Measurements from ENCODE around the gene PEX11B. TPM values are rescaled to one million over a fixed set of nuclear protein-coding genes. Genes with fewer than 3 reads are reported as not detected.

Gene PEX11B
- polyA plus RNA-seq, 1 donor, result 33.6 TPM

GRCh38 chr1:145952903-145953302 is 34.4 kb upstream of the PEX11B start:
- H3K9me3 ChIP-seq (ENCODE audit: control insufficient read depth, low read depth, low read length), result no peaks in the 10 kb centered on the region
- DNase-seq, result no peak
- no peak overlapping the region for H3K4me3 ChIP-seq (ENCODE audit: low read length)
- WGBS (ENCODE audit: insufficient coverage, low lambda C conversion rate), result no CpG with 5 or more reads among the region's 3 CpGs
- peaks cover 7% of the 10 kb centered on the region for H3K27me3 ChIP-seq (ENCODE audit: control insufficient read depth, insufficient read depth, low read length)
- H3K27ac ChIP-seq (ENCODE audit: low read length), result no peak overlapping the region
- H3K4me1 ChIP-seq (ENCODE audit: control insufficient read depth, insufficient read depth, low read length), result no peaks in the 10 kb centered on the region
- H3K36me3 ChIP-seq (ENCODE audit: control insufficient read depth, insufficient read depth, low read length), result no peaks in the 10 kb centered on the region

GRCh38 chr1:145951526-145951925 is 33.0 kb upstream of the PEX11B start:
- Histone ChIP-seq H3K27ac (ENCODE audit: low read length) (no peak overlapping the region), H3K4me1 (ENCODE audit: control insufficient read depth, insufficient read depth, low read length) (no peaks in the 10 kb centered on the region), H3K27me3 (ENCODE audit: control insufficient read depth, insufficient read depth, low read length) (peaks cover 4% of the 10 kb centered on the region), H3K4me3 (ENCODE audit: low read length) (no peak overlapping the region), H3K9me3 (ENCODE audit: control insufficient read depth, low read depth, low read length) (no peaks in the 10 kb centered on the region), H3K36me3 (ENCODE audit: control insufficient read depth, insufficient read depth, low read length) (peaks cover 2% of the 10 kb centered on the region)
- 100% methylated on average over 1 of the region's 1 CpG for WGBS (ENCODE audit: insufficient coverage, low lambda C conversion rate)
- DNase-seq, result no peak

DNA sequence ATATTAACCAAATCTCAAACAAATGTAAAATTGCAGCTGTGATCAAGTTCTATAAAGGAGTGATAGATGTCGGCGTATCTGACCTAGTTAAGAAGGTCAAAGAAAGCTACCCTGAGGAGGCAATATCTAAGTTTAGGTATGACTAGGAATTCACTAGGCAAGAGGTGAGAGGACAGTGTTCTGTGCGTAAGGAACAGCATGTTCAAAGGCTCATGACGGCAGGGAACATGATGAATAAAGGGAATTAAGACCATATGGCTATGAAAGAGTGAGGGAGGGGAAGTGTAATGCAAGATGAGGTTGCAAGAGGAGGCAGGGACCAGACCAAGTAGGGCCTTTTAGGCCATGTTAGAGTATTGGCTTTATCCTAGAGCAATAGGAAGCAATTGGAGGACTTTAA is 30.7 kb upstream of the PEX11B start:
- H3K4me1 ChIP-seq (ENCODE audit: control insufficient read depth, insufficient read depth, low read length), result no peaks in the 10 kb centered on the region
- no peaks in the 10 kb centered on the region for H3K9me3 ChIP-seq (ENCODE audit: control insufficient read depth, low read depth, low read length)
- H3K4me3 ChIP-seq (ENCODE audit: low read length), result no peak overlapping the region
- no peaks in the 10 kb centered on the region for H3K27me3 ChIP-seq (ENCODE audit: control insufficient read depth, insufficient read depth, low read length)
- H3K36me3 ChIP-seq (ENCODE audit: control insufficient read depth, insufficient read depth, low read length), result peaks cover 2% of the 10 kb centered on the region
- no peak for DNase-seq
- 100% methylated on average over 2 of the region's 4 CpGs for WGBS (ENCODE audit: insufficient coverage, low lambda C conversion rate)
- H3K27ac ChIP-seq (ENCODE audit: low read length), result no peak overlapping the region

DNA sequence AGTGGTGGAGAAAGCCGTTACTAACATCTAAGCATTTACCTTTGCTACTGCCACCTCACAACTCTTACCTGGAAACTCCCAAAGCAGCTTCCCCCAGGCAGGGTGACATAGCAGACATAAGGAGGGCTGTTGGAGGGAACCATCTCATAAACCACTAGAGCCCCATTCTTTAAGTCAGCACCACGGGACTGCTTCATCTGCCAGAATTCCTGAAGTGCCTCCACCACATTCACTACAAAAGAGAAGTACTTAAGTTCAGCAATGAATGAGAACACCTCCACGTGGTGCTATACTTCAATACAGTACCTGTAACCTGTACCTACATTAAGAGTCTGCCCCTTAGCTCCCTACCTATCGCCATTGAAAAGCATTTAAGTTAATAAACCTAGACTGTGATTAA is 29.0 kb upstream of the PEX11B start:
- DNase-seq, result no peak
- no peaks in the 10 kb centered on the region for H3K9me3 ChIP-seq (ENCODE audit: control insufficient read depth, low read depth, low read length)
- H3K36me3 ChIP-seq (ENCODE audit: control insufficient read depth, insufficient read depth, low read length), result peaks cover 7% of the 10 kb centered on the region
- no peak overlapping the region for H3K4me3 ChIP-seq (ENCODE audit: low read length)
- no peak overlapping the region for H3K27ac ChIP-seq (ENCODE audit: low read length)
- no peaks in the 10 kb centered on the region for H3K27me3 ChIP-seq (ENCODE audit: control insufficient read depth, insufficient read depth, low read length)
- no CpG with 5 or more reads among the region's 4 CpGs for WGBS (ENCODE audit: insufficient coverage, low lambda C conversion rate)
- no peaks in the 10 kb centered on the region for H3K4me1 ChIP-seq (ENCODE audit: control insufficient read depth, insufficient read depth, low read length)

DNA sequence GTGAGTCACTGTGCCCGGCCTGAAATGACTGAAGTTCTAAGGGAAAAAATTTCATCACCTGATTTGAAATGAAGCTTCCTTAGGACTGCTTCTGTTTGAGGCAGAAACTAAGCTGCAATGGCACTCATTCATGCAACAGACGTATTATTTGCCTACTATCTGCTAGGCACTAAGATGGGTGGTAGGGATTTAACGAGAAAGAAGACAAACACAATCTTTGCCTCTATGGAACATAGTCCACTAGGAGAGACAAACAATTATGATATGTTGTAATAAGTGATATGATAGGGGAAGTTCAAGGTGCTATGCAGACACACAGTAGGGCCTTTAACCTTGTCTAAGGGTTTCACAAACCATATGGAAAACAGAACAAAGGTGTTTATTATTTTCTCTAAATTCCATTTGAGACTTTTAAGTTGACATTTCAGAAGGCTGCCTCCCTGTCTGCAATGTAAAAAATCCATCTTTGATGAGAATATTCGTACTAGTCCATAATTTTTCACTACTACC is 28.0 kb upstream of the PEX11B start:
- no CpG with 5 or more reads among the region's 4 CpGs for WGBS (ENCODE audit: insufficient coverage, low lambda C conversion rate)
- Histone ChIP-seq H3K27me3 (ENCODE audit: control insufficient read depth, insufficient read depth, low read length) (no peaks in the 10 kb centered on the region), H3K9me3 (ENCODE audit: control insufficient read depth, low read depth, low read length) (no peaks in the 10 kb centered on the region), H3K4me1 (ENCODE audit: control insufficient read depth, insufficient read depth, low read length) (no peaks in the 10 kb centered on the region), H3K27ac (ENCODE audit: low read length) (no peak overlapping the region), H3K36me3 (ENCODE audit: control insufficient read depth, insufficient read depth, low read length) (peaks cover 8% of the 10 kb centered on the region), H3K4me3 (ENCODE audit: low read length) (no peak overlapping the region)
- DNase-seq, result peak in 1 of 2 donors; percentile 58

DNA sequence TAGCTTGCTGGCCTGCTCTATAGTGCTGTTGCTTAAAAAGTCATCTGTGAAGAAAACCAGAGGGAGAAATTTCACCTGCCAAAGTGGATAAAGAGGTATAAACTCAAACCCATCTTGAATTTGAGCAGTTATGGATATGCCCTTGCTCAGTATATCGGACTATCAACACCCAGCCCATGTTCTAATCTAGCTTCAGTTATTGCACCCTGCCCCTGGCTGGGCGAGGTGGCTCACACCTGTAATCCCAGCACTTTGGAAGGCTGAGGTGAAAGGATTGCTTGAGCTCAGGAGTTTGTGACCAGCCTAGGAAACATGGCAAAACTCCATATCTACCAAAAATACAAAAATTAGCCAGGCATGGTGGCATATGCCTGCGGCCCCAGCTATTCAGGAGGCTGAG is 26.0 kb upstream of the PEX11B start:
- no peaks in the 10 kb centered on the region for H3K9me3 ChIP-seq (ENCODE audit: control insufficient read depth, low read depth, low read length)
- no CpG with 5 or more reads among the region's 3 CpGs for WGBS (ENCODE audit: insufficient coverage, low lambda C conversion rate)
- H3K36me3 ChIP-seq (ENCODE audit: control insufficient read depth, insufficient read depth, low read length), result peaks cover 8% of the 10 kb centered on the region
- no peak overlapping the region for H3K4me3 ChIP-seq (ENCODE audit: low read length)
- H3K4me1 ChIP-seq (ENCODE audit: control insufficient read depth, insufficient read depth, low read length), result no peaks in the 10 kb centered on the region
- no peak overlapping the region for H3K27ac ChIP-seq (ENCODE audit: low read length)
- DNase-seq, result no peak
- H3K27me3 ChIP-seq (ENCODE audit: control insufficient read depth, insufficient read depth, low read length), result no peaks in the 10 kb centered on the region

DNA sequence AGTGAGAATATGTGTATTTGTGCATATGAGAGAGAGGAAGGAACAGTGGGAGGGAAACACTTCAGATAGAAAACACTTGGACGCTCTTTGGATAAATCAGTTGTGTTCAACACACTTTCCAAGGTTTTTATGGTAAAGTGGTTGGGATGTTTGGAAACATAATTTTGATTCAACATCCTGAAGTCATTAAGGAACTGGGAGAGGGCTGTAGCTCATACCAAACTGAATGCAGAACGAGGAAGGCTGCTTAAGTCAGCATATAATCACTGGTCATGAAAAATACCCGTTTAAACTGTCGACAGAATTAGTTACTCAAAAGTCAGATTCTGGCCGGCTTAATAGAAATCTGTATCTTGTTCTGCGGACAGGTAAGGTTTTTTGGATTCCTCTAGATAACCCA is 24.4 kb upstream of the PEX11B start:
- no peak for DNase-seq
- Histone ChIP-seq H3K4me3 (ENCODE audit: low read length) (no peak overlapping the region), H3K27me3 (ENCODE audit: control insufficient read depth, insufficient read depth, low read length) (no peaks in the 10 kb centered on the region), H3K36me3 (ENCODE audit: control insufficient read depth, insufficient read depth, low read length) (peaks cover 8% of the 10 kb centered on the region), H3K27ac (ENCODE audit: low read length) (no peak overlapping the region), H3K4me1 (ENCODE audit: control insufficient read depth, insufficient read depth, low read length) (no peaks in the 10 kb centered on the region), H3K9me3 (ENCODE audit: control insufficient read depth, low read depth, low read length) (no peaks in the 10 kb centered on the region)
- 90% methylated on average over 2 of the region's 6 CpGs for WGBS (ENCODE audit: insufficient coverage, low lambda C conversion rate)

DNA sequence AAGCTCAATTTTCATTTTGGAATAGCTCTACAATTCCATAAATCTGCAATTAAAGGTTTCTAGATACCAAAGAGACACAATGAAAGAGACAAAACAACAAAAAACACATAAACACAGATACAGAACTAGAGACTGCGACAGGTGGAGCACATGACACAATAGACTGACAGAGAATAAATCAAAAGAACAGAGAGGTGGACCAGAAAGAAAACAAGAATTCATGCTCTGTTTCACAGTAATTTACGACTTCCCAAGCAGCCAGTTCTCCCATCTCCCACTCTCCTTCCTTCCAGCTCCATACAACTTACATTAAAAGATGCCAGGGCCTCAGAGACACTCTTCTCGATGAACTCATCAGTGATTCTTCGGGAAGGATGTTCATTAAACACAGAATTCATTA is 23.9 kb upstream of the PEX11B start:
- Histone ChIP-seq H3K4me1 (ENCODE audit: control insufficient read depth, insufficient read depth, low read length) (no peaks in the 10 kb centered on the region), H3K4me3 (ENCODE audit: low read length) (no peak overlapping the region), H3K9me3 (ENCODE audit: control insufficient read depth, low read depth, low read length) (no peaks in the 10 kb centered on the region), H3K27me3 (ENCODE audit: control insufficient read depth, insufficient read depth, low read length) (no peaks in the 10 kb centered on the region), H3K36me3 (ENCODE audit: control insufficient read depth, insufficient read depth, low read length) (peaks cover 8% of the 10 kb centered on the region), H3K27ac (ENCODE audit: low read length) (no peak overlapping the region)
- 83% methylated on average over 3 of the region's 4 CpGs for WGBS (ENCODE audit: insufficient coverage, low lambda C conversion rate)
- DNase-seq, result no peak

DNA sequence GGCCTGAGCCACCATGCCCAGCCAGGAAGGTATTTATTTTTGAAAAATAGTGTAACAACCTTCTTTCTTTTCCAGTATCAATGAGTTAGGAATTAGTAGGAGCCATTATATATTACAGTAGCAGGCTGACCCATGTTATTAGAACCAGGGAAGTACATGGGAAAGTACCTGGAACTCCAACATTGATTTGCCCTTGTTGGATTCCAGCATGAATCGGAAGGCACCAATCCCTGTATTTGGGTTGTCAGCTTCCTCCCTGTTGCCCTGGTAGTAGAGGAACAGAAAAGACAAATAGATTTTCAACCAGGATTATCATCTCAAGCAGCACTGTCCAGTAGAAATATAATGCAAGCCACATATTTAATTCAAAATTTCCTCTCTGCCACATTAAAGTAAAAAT is 18.9 kb upstream of the PEX11B start:
- H3K36me3 ChIP-seq (ENCODE audit: control insufficient read depth, insufficient read depth, low read length), result peaks cover 4% of the 10 kb centered on the region
- H3K27me3 ChIP-seq (ENCODE audit: control insufficient read depth, insufficient read depth, low read length), result no peaks in the 10 kb centered on the region
- no peak overlapping the region for H3K27ac ChIP-seq (ENCODE audit: low read length)
- WGBS (ENCODE audit: insufficient coverage, low lambda C conversion rate), result no CpG with 5 or more reads among the region's 1 CpG
- H3K4me1 ChIP-seq (ENCODE audit: control insufficient read depth, insufficient read depth, low read length), result peaks cover 4% of the 10 kb centered on the region
- no peak for DNase-seq
- no peaks in the 10 kb centered on the region for H3K9me3 ChIP-seq (ENCODE audit: control insufficient read depth, low read depth, low read length)
- H3K4me3 ChIP-seq (ENCODE audit: low read length), result no peak overlapping the region

DNA sequence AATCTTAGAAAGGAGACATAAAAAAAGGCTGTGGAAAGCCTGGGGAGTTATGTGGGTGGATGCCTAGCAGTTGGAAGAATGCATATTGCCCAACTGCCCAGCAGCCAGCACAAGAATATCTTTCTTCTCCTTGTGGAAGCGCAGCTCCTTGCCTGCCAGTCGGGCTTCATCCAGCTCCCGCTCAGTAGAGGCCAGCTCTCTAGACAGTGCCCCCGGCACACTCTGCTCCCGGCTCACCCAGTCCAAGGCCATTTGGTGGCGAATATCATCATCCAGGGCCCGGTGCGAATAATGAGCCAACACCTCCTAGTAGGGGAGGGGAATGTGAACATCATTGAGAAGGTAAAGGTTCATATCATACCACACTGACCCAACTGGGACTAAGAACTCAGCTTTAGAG is 17.7 kb upstream of the PEX11B start:
- 47% methylated on average over 4 of the region's 8 CpGs for WGBS (ENCODE audit: insufficient coverage, low lambda C conversion rate)
- DNase-seq, result peak in 1 of 2 donors; percentile 22
- H3K36me3 ChIP-seq (ENCODE audit: control insufficient read depth, insufficient read depth, low read length), result peaks cover 4% of the 10 kb centered on the region

GRCh38 chr1:145935708-145936107 is 17.2 kb upstream of the PEX11B start:
- H3K27ac ChIP-seq (ENCODE audit: low read length), result no peak overlapping the region
- H3K27me3 ChIP-seq (ENCODE audit: control insufficient read depth, insufficient read depth, low read length), result no peaks in the 10 kb centered on the region
- H3K36me3 ChIP-seq (ENCODE audit: control insufficient read depth, insufficient read depth, low read length), result peaks cover 4% of the 10 kb centered on the region
- peaks cover 4% of the 10 kb centered on the region for H3K4me1 ChIP-seq (ENCODE audit: control insufficient read depth, insufficient read depth, low read length)
- no peak overlapping the region for H3K4me3 ChIP-seq (ENCODE audit: low read length)
- H3K9me3 ChIP-seq (ENCODE audit: control insufficient read depth, low read depth, low read length), result no peaks in the 10 kb centered on the region
- DNase-seq, result no peak

More for the DNA sequence above, 17.7 kb upstream of the PEX11B start:
- Histone ChIP-seq H3K4me1 (ENCODE audit: control insufficient read depth, insufficient read depth, low read length) (peaks cover 4% of the 10 kb centered on the region), H3K27ac (ENCODE audit: low read length) (no peak overlapping the region), H3K9me3 (ENCODE audit: control insufficient read depth, low read depth, low read length) (no peaks in the 10 kb centered on the region), H3K4me3 (ENCODE audit: low read length) (no peak overlapping the region), H3K27me3 (ENCODE audit: control insufficient read depth, insufficient read depth, low read length) (no peaks in the 10 kb centered on the region)
